ENCODE data around the gene PARD3B. TPM values are rescaled to one million over a fixed set of nuclear protein-coding genes. Genes with fewer than 3 reads are reported as not detected.
A peak's percentile ranks its signal among the peaks of the same experiment; 100 is the strongest.

PARD3B gene
- total and polyA plus RNA-seq, 2 donors from 2014 or later = 5.3 to 29.6 TPM

- H3K9me3 ChIP-seq (ENCODE audit: control insufficient read depth in 2 of 3, insufficient read depth in 1 of 3, low read length in 3 of 3) = no peaks in the 10 kb centered on the region
- TF ChIP-seq CTCF (IDR thresholded peaks at IDR 0.05; ENCODE audit: borderline replicate concordance, extremely low read depth, insufficient read depth) = no peak
- no peak overlapping the region for H3K9ac ChIP-seq (ENCODE audit: low read length in 3 of 3)
- no peak for FAIRE-seq
- H3K27ac ChIP-seq (ENCODE audit: low read depth in 2 of 2, low read length in 2 of 2) = no peak overlapping the region
- no peaks in the 10 kb centered on the region for H3K27me3 ChIP-seq (ENCODE audit: control insufficient read depth, insufficient read depth, low read length)
- DNase-seq = no peak
- no peaks in the 10 kb centered on the region for H3K36me3 ChIP-seq (ENCODE audit: control insufficient read depth in 2 of 3, insufficient read depth in 3 of 3, low read length in 3 of 3)
- no peaks in the 10 kb centered on the region for H3K4me1 ChIP-seq (ENCODE audit: control insufficient read depth in 2 of 3, insufficient read depth in 2 of 3, low read depth in 1 of 3, low read length in 3 of 3)
- intact Hi-C loops (cut with DNase I) = no loop called here
- no peak overlapping the region for H3K4me3 ChIP-seq (ENCODE audit: low read length in 3 of 3)
Measured at GRCh38 chr2:205651719-205652118, 1106.4 kb downstream of the PARD3B start.

GRCh38 chr2:205654878-205655605 lies 1109.8 kb downstream of the PARD3B start:
- no peaks in the 10 kb centered on the region for H3K4me1 ChIP-seq (ENCODE audit: control insufficient read depth in 2 of 3, insufficient read depth in 2 of 3, low read depth in 1 of 3, low read length in 3 of 3)
- H3K9me3 ChIP-seq (ENCODE audit: control insufficient read depth in 2 of 3, insufficient read depth in 1 of 3, low read length in 3 of 3) = no peaks in the 10 kb centered on the region
- no peak for TF ChIP-seq CTCF (IDR thresholded peaks at IDR 0.05; ENCODE audit: borderline replicate concordance, extremely low read depth, insufficient read depth)
- DNase-seq (no peak), FAIRE-seq (no peak)
- intact Hi-C loops (cut with DNase I) = no loop called here
- no peak overlapping the region for H3K9ac ChIP-seq (ENCODE audit: low read length in 3 of 3)
- H3K27me3 ChIP-seq (ENCODE audit: control insufficient read depth, insufficient read depth, low read length) = no peaks in the 10 kb centered on the region
- H3K36me3 ChIP-seq (ENCODE audit: control insufficient read depth in 2 of 3, insufficient read depth in 3 of 3, low read length in 3 of 3) = no peaks in the 10 kb centered on the region
- H3K4me3 ChIP-seq (ENCODE audit: low read length in 3 of 3) = no peak overlapping the region
- no peak overlapping the region for H3K27ac ChIP-seq (ENCODE audit: low read depth in 2 of 2, low read length in 2 of 2)

GRCh38 chr2:205655779-205656456 lies 1110.6 kb downstream of the PARD3B start:
- intact Hi-C loops (cut with DNase I) = no loop called here
- H3K36me3 ChIP-seq (ENCODE audit: control insufficient read depth in 2 of 3, insufficient read depth in 3 of 3, low read length in 3 of 3) = no peaks in the 10 kb centered on the region
- FAIRE-seq = no peak

More at GRCh38 chr2:205655779-205656456, 1110.6 kb downstream of the PARD3B start:
- Histone ChIP-seq H3K4me1 (ENCODE audit: control insufficient read depth in 2 of 3, insufficient read depth in 2 of 3, low read depth in 1 of 3, low read length in 3 of 3) (no peaks in the 10 kb centered on the region), H3K4me3 (ENCODE audit: low read length in 3 of 3) (no peak overlapping the region), H3K27me3 (ENCODE audit: control insufficient read depth, insufficient read depth, low read length) (no peaks in the 10 kb centered on the region), H3K9me3 (ENCODE audit: control insufficient read depth in 2 of 3, insufficient read depth in 1 of 3, low read length in 3 of 3) (no peaks in the 10 kb centered on the region), H3K9ac (ENCODE audit: low read length in 3 of 3) (no peak overlapping the region), H3K27ac (ENCODE audit: low read depth in 2 of 2, low read length in 2 of 2) (no peak overlapping the region)
- DNase-seq = peak in 1 of 5 donors; percentile 35
- TF ChIP-seq CTCF (IDR thresholded peaks at IDR 0.05; ENCODE audit: borderline replicate concordance, extremely low read depth, insufficient read depth) = no peak
